Right lung (tissue), 5 donors: ENCODE data around the gene ABCA5. TPM values are rescaled to one million over a fixed set of nuclear protein-coding genes. Genes with fewer than 3 reads are reported as not detected.

ENCODE experiments used
- DNase-seq, 2 donors: peaks; one replicate each; pipeline ENCODE4 v3.0.0-alpha.2; 2013
- polyA plus RNA-seq, 5 donors: library from polyadenylated mRNA; unstranded; fragments of 120-200 nt; gene quantifications; one replicate each; pipeline versions ENCODE4 v1.2.1 to v1.2.3, GENCODE V29; 2013; ENCODE audit warnings: inconsistent platforms in 1 of 5, low replicate concordance in 1 of 5; ENCODE audit not compliant: insufficient read length in 5 of 5, insufficient read depth in 1 of 5

The ABCA5 gene
- polyA plus RNA-seq, 5 donors: 12.9 to 30.0 (median 22.3) TPM

GRCh38 chr17:69265873-69266272 lies 61.1 kb downstream of the ABCA5 start:
- DNase-seq: no peak

- no peak for DNase-seq
Measured at GRCh38 chr17:69254187-69254586, 72.7 kb downstream of the ABCA5 start.

GRCh38 chr17:69250641-69251040 lies 76.3 kb downstream of the ABCA5 start:
- DNase-seq: no peak

GRCh38 chr17:69246726-69247375 lies 80.1 kb downstream of the ABCA5 start:
- DNase-seq: peak in 1 of 2 donors; percentile 46

- no peak for DNase-seq
Measured at GRCh38 chr17:69246202-69246601, 80.7 kb downstream of the ABCA5 start.

GRCh38 chr17:69245617-69246016 lies 81.3 kb downstream of the ABCA5 start:
- DNase-seq: no peak

- DNase-seq: no peak
Measured at GRCh38 chr17:69239611-69240600, 87.0 kb downstream of the ABCA5 start.

GRCh38 chr17:69236946-69237345 lies 90.0 kb downstream of the ABCA5 start:
- no peak for DNase-seq

- DNase-seq: no peak
Measured at GRCh38 chr17:69236464-69236863, 90.5 kb downstream of the ABCA5 start.

- peak; percentile 62 to 79 for DNase-seq
Measured at GRCh38 chr17:69235338-69236058, 91.4 kb downstream of the ABCA5 start.

- DNase-seq: no peak
Measured at GRCh38 chr17:69232650-69233049, 94.3 kb downstream of the ABCA5 start.

GRCh38 chr17:69231521-69231920 lies 95.4 kb downstream of the ABCA5 start:
- no peak for DNase-seq

- DNase-seq: no peak
Measured at GRCh38 chr17:69230939-69231338, 96.0 kb downstream of the ABCA5 start.

- DNase-seq: no peak
Measured at GRCh38 chr17:69228576-69228975, 98.4 kb downstream of the ABCA5 start, which contains the start of gene ABCA10. TSS of gene ABCA10 (minus strand) at chr17:69228824. CDS start at chr17:69225358, 3,466 bp downstream.

- DNase-seq: no peak
Measured at GRCh38 chr17:69228018-69228417, 98.9 kb downstream of the ABCA5 start.

GRCh38 chr17:69227541-69227940 lies 99.4 kb downstream of the ABCA5 start:
- no peak for DNase-seq

- no peak for DNase-seq
Measured at GRCh38 chr17:69223809-69224208, 103.1 kb downstream of the ABCA5 start.

GRCh38 chr17:69222707-69223258 lies 104.2 kb downstream of the ABCA5 start:
- DNase-seq: no peak

- DNase-seq: no peak
Measured at GRCh38 chr17:69220098-69220497, 106.8 kb downstream of the ABCA5 start.

- DNase-seq: no peak
Measured at GRCh38 chr17:69218986-69219385, 107.9 kb downstream of the ABCA5 start.

GRCh38 chr17:69213059-69213813 lies 113.7 kb downstream of the ABCA5 start:
- no peak for DNase-seq
